Stomach smooth muscle (tissue), 2 donors: Measurements from ENCODE around the gene KRTAP5-2.
A peak's percentile ranks its signal among the peaks of the same experiment; 100 is the strongest.

Experiments used
- H3K27ac ChIP-seq: one replicate; pipeline ENCODE4 v1.7.0; 2013; ENCODE audit warnings: mild to moderate bottlenecking, low read length, inconsistent platforms
- H3K27me3 ChIP-seq, 2 donors: one replicate each; pipeline ENCODE4 v1.7.0; 2013; ENCODE audit warnings: low read length in 2 of 2; ENCODE audit not compliant: insufficient read depth in 2 of 2, control insufficient read depth in 1 of 2
- H3K36me3 ChIP-seq, 2 donors: one replicate each; pipeline ENCODE4 v1.7.0; 2013; ENCODE audit warnings: low read length in 2 of 2; ENCODE audit not compliant: control insufficient read depth in 2 of 2, insufficient read depth in 2 of 2
- H3K4me1 ChIP-seq: one replicate; pipeline ENCODE4 v1.7.0; 2013; ENCODE audit warnings: low read length; ENCODE audit not compliant: control insufficient read depth, insufficient read depth
- H3K4me3 ChIP-seq, 2 donors: one replicate each; pipeline ENCODE4 v1.7.0; 2013; ENCODE audit warnings: low read length in 2 of 2
- H3K9ac ChIP-seq, 2 donors: one replicate each; pipeline ENCODE4 v1.7.0; 2013; ENCODE audit warnings: low read length in 2 of 2, mild to moderate bottlenecking in 1 of 2
- H3K9me3 ChIP-seq, 2 donors: one replicate each; pipeline ENCODE4 v1.7.0; 2013; ENCODE audit warnings: low read length in 2 of 2; ENCODE audit not compliant: control insufficient read depth in 2 of 2
- donor health status: healthy.
- donor health status: Pancreatic carcinoma.

The KRTAP5-2 gene

DNA sequence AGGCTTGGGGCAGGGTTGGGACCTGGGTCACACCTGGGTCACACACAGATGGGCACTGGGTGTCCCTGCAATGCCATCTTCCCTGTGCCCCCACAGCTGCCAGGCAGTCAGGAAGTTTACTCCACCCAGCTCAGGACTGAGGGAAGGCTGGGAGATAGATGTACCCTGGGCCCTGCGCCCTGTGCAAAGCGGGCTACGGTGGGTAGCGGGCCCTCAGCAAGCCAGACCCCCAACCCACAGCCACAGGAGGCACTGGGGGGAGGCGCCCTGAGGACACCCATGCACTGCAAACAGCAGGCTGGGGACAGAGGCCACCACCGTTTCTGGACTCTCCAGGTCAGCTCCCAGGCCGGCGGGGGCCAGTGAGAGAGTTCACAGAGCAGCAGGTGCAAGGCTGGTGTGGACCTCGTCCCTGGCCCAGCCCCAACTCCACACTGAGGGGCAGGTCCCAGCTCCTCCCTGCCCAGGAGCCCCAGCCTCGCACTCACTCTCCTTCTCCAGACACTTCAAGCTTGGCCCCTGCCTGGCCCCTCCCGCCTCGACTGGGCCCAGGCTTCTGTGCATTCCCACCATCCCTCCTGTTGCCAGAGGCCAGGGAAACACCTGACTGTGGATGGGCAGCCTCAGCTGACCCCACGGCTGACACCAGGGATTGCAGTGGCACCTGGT lies 30.9 kb downstream of the KRTAP5-2 start:
- Histone ChIP-seq H3K9ac (no peak overlapping the region), H3K4me3 (no peak overlapping the region), H3K27me3 (no peaks in the 10 kb centered on the region), H3K9me3 (no peaks in the 10 kb centered on the region), H3K27ac (no peak overlapping the region), H3K36me3 (peaks cover 8 to 9% of the 10 kb centered on the region in 2 donors), H3K4me1 (peaks cover 62% of the 10 kb centered on the region)

GRCh38 chr11:1566381-1567051 lies 31.6 kb downstream of the KRTAP5-2 start:
- peaks cover 8 to 10% of the 10 kb centered on the region in 2 donors for H3K36me3 ChIP-seq
- H3K27ac ChIP-seq = no peak overlapping the region
- H3K9ac ChIP-seq = no peak overlapping the region
- H3K4me3 ChIP-seq = no peak overlapping the region
- H3K9me3 ChIP-seq = no peaks in the 10 kb centered on the region
- no peaks in the 10 kb centered on the region for H3K27me3 ChIP-seq
- peaks cover 62% of the 10 kb centered on the region for H3K4me1 ChIP-seq

DNA sequence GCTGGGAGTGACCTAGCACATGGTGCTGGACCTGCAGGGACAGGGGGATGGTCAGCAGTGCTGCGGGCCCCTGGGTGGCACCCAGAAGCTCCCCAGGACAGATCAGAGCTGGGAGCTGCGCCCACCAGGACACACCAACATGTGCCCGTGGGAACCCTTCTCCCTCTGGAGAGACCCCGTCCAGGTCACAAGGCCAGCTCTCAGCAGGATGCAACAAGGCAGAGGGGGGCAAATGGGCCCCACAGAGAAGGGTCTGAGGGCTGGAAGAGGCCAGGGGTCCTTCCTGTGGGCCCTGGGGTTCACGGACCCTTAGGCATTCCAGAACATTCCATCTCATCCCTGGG lies 32.2 kb downstream of the KRTAP5-2 start:
- Histone ChIP-seq H3K9me3 (no peaks in the 10 kb centered on the region), H3K4me1 (peaks cover 60% of the 10 kb centered on the region), H3K36me3 (peaks cover 8 to 10% of the 10 kb centered on the region in 2 donors), H3K27ac (no peak overlapping the region), H3K27me3 (no peaks in the 10 kb centered on the region), H3K4me3 (no peak overlapping the region), H3K9ac (no peak overlapping the region)

GRCh38 chr11:1565173-1565903 lies 32.8 kb downstream of the KRTAP5-2 start:
- Histone ChIP-seq H3K27me3 (no peaks in the 10 kb centered on the region), H3K4me1 (peaks cover 59% of the 10 kb centered on the region), H3K27ac (peak overlapping the region; percentile 81), H3K4me3 (peak overlapping the region in 1 of 2 donors; percentile 40), H3K9ac (peak overlapping the region; percentile 4 to 58), H3K9me3 (no peaks in the 10 kb centered on the region), H3K36me3 (peaks cover 8 to 12% of the 10 kb centered on the region in 2 donors)

GRCh38 chr11:1564535-1565172 lies 33.4 kb downstream of the KRTAP5-2 start:
- H3K9ac ChIP-seq = peak overlapping the region; percentile 4 to 58
- H3K4me1 ChIP-seq = peaks cover 59% of the 10 kb centered on the region
- no peaks in the 10 kb centered on the region for H3K9me3 ChIP-seq
- H3K27me3 ChIP-seq = no peaks in the 10 kb centered on the region
- H3K36me3 ChIP-seq = peaks cover 8 to 12% of the 10 kb centered on the region in 2 donors
- peak overlapping the region in 1 of 2 donors; percentile 40 for H3K4me3 ChIP-seq
- H3K27ac ChIP-seq = peak overlapping the region; percentile 81

GRCh38 chr11:1563697-1564534 lies 34.2 kb downstream of the KRTAP5-2 start:
- no peaks in the 10 kb centered on the region for H3K27me3 ChIP-seq
- peaks cover 8 to 12% of the 10 kb centered on the region in 2 donors for H3K36me3 ChIP-seq
- peak overlapping the region in 1 of 2 donors; percentile 5 for H3K9ac ChIP-seq
- peaks cover 60% of the 10 kb centered on the region for H3K4me1 ChIP-seq
- H3K9me3 ChIP-seq = no peaks in the 10 kb centered on the region
- no peak overlapping the region for H3K4me3 ChIP-seq
- peak overlapping the region; percentile 46 for H3K27ac ChIP-seq

GRCh38 chr11:1563149-1563638 lies 34.9 kb downstream of the KRTAP5-2 start:
- Histone ChIP-seq H3K9me3 (no peaks in the 10 kb centered on the region), H3K27me3 (no peaks in the 10 kb centered on the region), H3K27ac (peak overlapping the region; percentile 46), H3K9ac (no peak overlapping the region), H3K36me3 (peaks cover 8 to 12% of the 10 kb centered on the region in 2 donors), H3K4me1 (peaks cover 60% of the 10 kb centered on the region), H3K4me3 (no peak overlapping the region)

GRCh38 chr11:1562469-1563148 lies 35.5 kb downstream of the KRTAP5-2 start:
- no peak overlapping the region for H3K9ac ChIP-seq
- peaks cover 58% of the 10 kb centered on the region for H3K4me1 ChIP-seq
- H3K4me3 ChIP-seq = no peak overlapping the region
- peak overlapping the region; percentile 46 for H3K27ac ChIP-seq
- H3K9me3 ChIP-seq = no peaks in the 10 kb centered on the region
- H3K36me3 ChIP-seq = peaks cover 8 to 10% of the 10 kb centered on the region in 2 donors
- H3K27me3 ChIP-seq = no peaks in the 10 kb centered on the region

GRCh38 chr11:1561955-1562354 lies 36.1 kb downstream of the KRTAP5-2 start:
- H3K4me3 ChIP-seq = no peak overlapping the region
- H3K36me3 ChIP-seq = peaks cover 8 to 10% of the 10 kb centered on the region in 2 donors
- no peak overlapping the region for H3K27ac ChIP-seq
- no peaks in the 10 kb centered on the region for H3K9me3 ChIP-seq
- no peaks in the 10 kb centered on the region for H3K27me3 ChIP-seq
- H3K9ac ChIP-seq = no peak overlapping the region
- H3K4me1 ChIP-seq = peaks cover 58% of the 10 kb centered on the region
